Mesodermal cell (in vitro differentiated cells): ENCODE measurements around the gene CFLAR.
A peak's percentile ranks its signal among the peaks of the same experiment; 100 is the strongest.
"Not testable (repeated sequence)": the region's sequence is repeated elsewhere in the genome, so short reads cannot be mapped to it uniquely, and the experiment has no call there.

Experiments
- H3K27ac ChIP-seq: 2 replicates; pipeline ENCODE4 v1.7.0; 2013; ENCODE audit warnings: mild to moderate bottlenecking, low read depth, low read length, moderate library complexity; ENCODE audit not compliant: severe bottlenecking
- H3K36me3 ChIP-seq: 2 replicates; pipeline ENCODE4 v1.7.1; 2013; ENCODE audit warnings: mild to moderate bottlenecking, low read length, moderate library complexity; ENCODE audit not compliant: control insufficient read depth, insufficient read depth
- H3K4me1 ChIP-seq: one replicate; pipeline ENCODE4 v1.7.1; 2013; ENCODE audit warnings: mild to moderate bottlenecking, low read length; ENCODE audit not compliant: insufficient read depth, control insufficient read depth, poor library complexity, severe bottlenecking
- H3K4me3 ChIP-seq: 2 replicates; pipeline ENCODE4 v1.7.0; 2013; ENCODE audit warnings: low read length, control low read depth, mild to moderate bottlenecking; ENCODE audit not compliant: insufficient read depth, poor library complexity, severe bottlenecking; ENCODE audit errors: extremely low read depth
- H3K9me3 ChIP-seq: 2 replicates; pipeline ENCODE4 v1.7.1; 2013; ENCODE audit warnings: mild to moderate bottlenecking, low read length, moderate library complexity; ENCODE audit not compliant: control insufficient read depth
- WGBS, 2 experiments: methylation state at CpG; one replicate each; pipeline ENCODE4 v1.1.5; 2013; ENCODE audit warnings: missing lambda C conversion rate in 2 of 2; ENCODE audit not compliant: insufficient coverage in 2 of 2; 5-methylcytosine and 5-hydroxymethylcytosine counted together

Gene CFLAR

DNA sequence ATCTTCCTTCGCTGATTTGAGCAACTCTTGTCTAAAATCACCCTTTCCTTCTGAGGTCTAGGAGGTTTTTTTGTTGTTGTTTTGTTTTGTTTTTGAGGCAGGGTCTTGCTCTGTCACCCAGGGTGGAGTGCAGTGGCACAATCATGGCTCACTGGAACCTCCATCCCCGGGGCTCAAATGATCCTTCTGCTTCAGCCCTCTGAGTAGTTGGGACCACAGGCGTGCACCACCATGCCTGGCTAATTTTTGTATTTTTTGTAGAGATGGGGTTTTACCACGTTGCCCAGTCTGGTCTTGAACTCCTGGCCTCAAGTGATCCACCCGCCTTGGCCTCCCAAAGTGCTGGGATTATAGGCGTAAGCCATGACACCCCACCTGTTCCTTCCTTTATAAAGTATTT is 68.3 kb downstream of the CFLAR start:
- H3K4me1 ChIP-seq, H3K9me3 ChIP-seq, H3K36me3 ChIP-seq, H3K27ac ChIP-seq: not testable (repeated sequence)
- peak overlapping the region; percentile 11 for H3K4me3 ChIP-seq
- 87 to 100% methylated on average over 1 to 3 of the region's 6 CpGs for WGBS, 2 experiments

- Histone ChIP-seq H3K9me3 (no peaks in the 10 kb centered on the region), H3K27ac (no peak overlapping the region), H3K4me3 (no peak overlapping the region), H3K36me3 (no peaks in the 10 kb centered on the region), H3K4me1 (peaks cover 3% of the 10 kb centered on the region)
- 91 to 100% methylated on average over 3 of the region's 4 CpGs for WGBS, 2 experiments
Observed at GRCh38 chr2:201185863-201186262, 69.9 kb downstream of the CFLAR start.

DNA sequence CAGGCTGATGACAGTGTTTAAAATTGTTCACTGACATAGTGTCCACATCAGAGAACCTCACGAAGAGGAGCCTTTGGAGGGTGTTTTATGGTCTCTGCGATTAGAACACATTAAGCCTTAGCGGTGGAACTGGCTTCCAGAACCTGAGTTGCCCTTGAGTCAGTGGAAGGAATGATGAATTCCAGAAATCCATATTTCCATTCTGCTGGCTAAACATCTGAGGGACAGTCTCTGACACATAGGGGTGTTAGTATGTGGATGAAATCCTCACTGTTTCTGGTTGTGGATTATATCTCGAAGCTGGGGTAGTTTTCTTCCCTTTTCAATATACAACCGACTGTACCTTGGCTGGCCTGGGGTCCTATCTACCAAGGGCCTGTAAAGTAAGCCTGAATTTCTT is 71.0 kb downstream of the CFLAR start:
- 94 to 100% methylated on average over 2 to 3 of the region's 5 CpGs for WGBS, 2 experiments
- peaks cover 3% of the 10 kb centered on the region for H3K4me1 ChIP-seq
- H3K27ac ChIP-seq, result no peak overlapping the region
- no peak overlapping the region for H3K4me3 ChIP-seq
- no peaks in the 10 kb centered on the region for H3K9me3 ChIP-seq
- H3K36me3 ChIP-seq, result no peaks in the 10 kb centered on the region

GRCh38 chr2:201188449-201188848 is 72.5 kb downstream of the CFLAR start:
- H3K36me3 ChIP-seq, result no peaks in the 10 kb centered on the region
- H3K9me3 ChIP-seq, result no peaks in the 10 kb centered on the region
- no peaks in the 10 kb centered on the region for H3K4me1 ChIP-seq
- WGBS, 2 experiments, result 92 to 93% methylated on average over 2 of the region's 4 CpGs
- no peak overlapping the region for H3K4me3 ChIP-seq
- H3K27ac ChIP-seq, result no peak overlapping the region

DNA sequence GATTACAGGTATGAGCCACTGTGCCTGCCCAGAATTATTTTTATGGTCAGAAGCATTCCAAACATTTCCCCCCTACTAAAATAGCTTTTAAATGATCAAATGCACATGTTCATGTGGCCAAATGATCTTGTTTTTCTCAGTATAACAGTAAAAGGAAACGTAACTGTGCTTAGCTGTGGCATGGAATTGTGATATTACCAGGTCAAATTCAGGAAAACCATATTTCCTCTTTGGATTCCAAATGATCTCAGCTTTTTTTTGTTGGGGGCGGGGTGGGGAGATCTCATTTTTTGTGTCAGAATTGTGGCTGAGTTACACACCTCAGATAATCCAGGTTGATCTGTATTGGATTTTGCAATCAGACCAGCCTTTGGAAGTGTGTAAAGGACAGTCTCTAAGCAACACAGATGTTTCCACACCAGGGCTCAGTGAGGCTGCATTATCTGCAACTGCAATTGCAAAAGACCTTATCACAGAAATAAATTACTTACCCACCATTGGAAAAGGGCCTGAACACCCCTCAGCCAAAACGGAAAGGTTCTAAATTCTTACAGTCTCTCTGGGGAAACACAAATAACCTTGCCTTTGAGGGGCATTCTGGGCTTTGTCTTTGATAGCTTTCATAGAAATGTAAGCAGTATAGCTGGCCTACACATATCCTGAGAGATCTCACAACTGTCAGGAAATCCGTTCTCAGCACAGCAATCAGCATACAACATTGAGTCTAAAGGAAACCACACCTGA is 75.3 kb downstream of the CFLAR start:
- Histone ChIP-seq H3K36me3 (peaks cover 3% of the 10 kb centered on the region), H3K4me1 (no peaks in the 10 kb centered on the region), H3K9me3 (no peaks in the 10 kb centered on the region), H3K4me3 (no peak overlapping the region), H3K27ac (no peak overlapping the region)
- WGBS, 2 experiments, result 83 to 93% methylated on average over 2 of the region's 4 CpGs

DNA sequence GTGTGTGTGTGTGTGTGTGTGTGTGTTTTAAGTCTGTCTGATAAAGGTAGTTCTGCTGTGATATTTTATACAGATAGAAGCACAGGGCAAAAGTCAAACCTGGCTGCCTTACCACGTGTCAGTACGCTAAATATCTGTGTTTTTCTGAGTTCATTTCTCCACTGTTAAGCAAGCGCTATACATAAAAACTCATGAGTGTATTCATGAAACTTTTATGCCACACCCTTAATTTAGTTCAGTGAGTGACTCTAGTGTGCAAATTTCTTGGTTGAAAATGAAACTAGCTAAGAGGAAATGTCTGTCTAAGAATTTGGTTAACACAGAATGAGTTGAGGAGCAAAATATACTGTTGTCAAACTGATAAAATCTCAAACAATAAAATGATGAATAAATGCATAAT is 78.1 kb downstream of the CFLAR start:
- H3K4me3 ChIP-seq, result no peak overlapping the region
- peaks cover 6% of the 10 kb centered on the region for H3K36me3 ChIP-seq
- H3K4me1 ChIP-seq, result no peaks in the 10 kb centered on the region
- no peak overlapping the region for H3K27ac ChIP-seq
- no peaks in the 10 kb centered on the region for H3K9me3 ChIP-seq
- 100% methylated on average over 3 of the region's 3 CpGs; no CpG with 5 or more reads in 1 of the 2 experiments for WGBS, 2 experiments

- Histone ChIP-seq H3K9me3 (no peaks in the 10 kb centered on the region), H3K36me3 (peaks cover 6% of the 10 kb centered on the region), H3K27ac (no peak overlapping the region), H3K4me3 (no peak overlapping the region), H3K4me1 (no peaks in the 10 kb centered on the region)
- WGBS, 2 experiments, result 92 to 100% methylated on average over 1 to 2 of the region's 3 CpGs
Observed at GRCh38 chr2:201195331-201195730, 79.4 kb downstream of the CFLAR start.

GRCh38 chr2:201196003-201196402 is 80.0 kb downstream of the CFLAR start:
- H3K36me3 ChIP-seq, result peaks cover 6% of the 10 kb centered on the region
- no peaks in the 10 kb centered on the region for H3K9me3 ChIP-seq
- H3K27ac ChIP-seq, result no peak overlapping the region
- 84 to 100% methylated on average over 2 of the region's 3 CpGs for WGBS, 2 experiments
- H3K4me1 ChIP-seq, result no peaks in the 10 kb centered on the region
- no peak overlapping the region for H3K4me3 ChIP-seq

DNA sequence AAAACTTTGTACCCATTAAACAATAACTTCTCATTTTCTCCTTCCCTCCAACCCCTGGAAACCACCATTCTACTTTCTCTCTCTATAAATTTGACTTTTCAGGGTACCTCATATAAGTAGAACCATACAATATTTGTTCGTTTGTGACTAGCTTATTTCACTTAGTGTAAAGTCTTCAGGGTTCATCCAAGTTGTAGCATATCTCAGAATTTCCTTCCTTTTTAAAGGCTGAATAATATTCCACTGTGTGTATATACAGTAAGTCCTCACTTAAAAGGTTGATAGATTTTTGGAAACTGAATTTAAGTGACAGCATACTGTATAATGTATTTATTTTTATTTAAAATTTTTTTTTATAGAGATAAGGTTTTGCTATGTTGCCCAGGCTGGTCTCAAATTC is 80.8 kb downstream of the CFLAR start:
- 100% methylated on average over 1 of the region's 1 CpG; no CpG with 5 or more reads in 1 of the 2 experiments for WGBS, 2 experiments
- Histone ChIP-seq H3K36me3 (peaks cover 6% of the 10 kb centered on the region), H3K4me1 (no peaks in the 10 kb centered on the region), H3K9me3 (no peaks in the 10 kb centered on the region), H3K27ac (no peak overlapping the region), H3K4me3 (no peak overlapping the region)

- H3K9me3 ChIP-seq, result no peaks in the 10 kb centered on the region
- no peak overlapping the region for H3K27ac ChIP-seq
- H3K4me3 ChIP-seq, result no peak overlapping the region
- no peaks in the 10 kb centered on the region for H3K4me1 ChIP-seq
- 96 to 100% methylated on average over 2 to 3 of the region's 4 CpGs for WGBS, 2 experiments
- peaks cover 6% of the 10 kb centered on the region for H3K36me3 ChIP-seq
Observed at GRCh38 chr2:201197781-201198180, 81.8 kb downstream of the CFLAR start.

DNA sequence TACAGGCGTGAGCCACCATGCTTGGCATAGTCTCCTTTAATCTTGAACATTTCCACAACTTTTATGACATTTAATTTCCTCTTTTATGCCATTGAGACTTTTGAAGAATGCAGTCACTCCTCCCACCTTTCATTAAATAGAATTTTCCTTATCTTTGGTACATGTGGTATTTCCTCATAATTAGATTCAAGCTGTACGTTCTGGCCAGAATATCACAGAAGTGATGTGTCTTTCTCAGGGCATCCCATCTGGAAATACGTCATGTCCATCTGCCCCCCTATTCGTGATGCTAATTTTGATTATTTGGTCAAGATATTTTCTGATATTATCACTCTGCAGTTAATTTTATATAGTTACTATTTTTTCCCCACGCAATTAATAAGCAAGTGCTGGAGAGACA is 83.9 kb downstream of the CFLAR start:
- no peak overlapping the region for H3K4me3 ChIP-seq
- H3K36me3 ChIP-seq, result peaks cover 6% of the 10 kb centered on the region
- 94 to 95% methylated on average over 1 to 2 of the region's 5 CpGs for WGBS, 2 experiments
- H3K4me1 ChIP-seq, result no peaks in the 10 kb centered on the region
- H3K9me3 ChIP-seq, result no peaks in the 10 kb centered on the region
- H3K27ac ChIP-seq, result no peak overlapping the region
